SK-N-SH treated with all-trans-retinoic acid at 6 μM for 48 hours (cell line): ENCODE results near the gene TMEM229B.

Source experiments
- ATAC-seq: fragments of 200-7000 bp; cut with Tn5 transposase; 3 replicates; pipeline ENCODE4 v1.9.1; 2020; ENCODE audit warnings: mild to moderate bottlenecking, moderate library complexity
- ARNTL ChIP-seq: fragments of 450-650 bp; formaldehyde crosslinking; IDR thresholded peaks from 2 replicates; pipeline ENCODE4 v1.5.0; 2020; ENCODE audit warnings: low read depth, mild to moderate bottlenecking, moderate library complexity, borderline replicate concordance
- BACH2 ChIP-seq: fragments of 250-450 bp; sonication (Bioruptor Pico); IDR thresholded peaks from 2 replicates; pipeline ENCODE4 v1.9.0; 2021; ENCODE audit warnings: mild to moderate bottlenecking, borderline replicate concordance
- CREB5 ChIP-seq: fragments of 250-450 bp; sonication (Bioruptor Pico); IDR thresholded peaks from 2 replicates; pipeline ENCODE4 v1.5.1; 2020; ENCODE audit warnings: low read depth, mild to moderate bottlenecking, moderate library complexity
- CSDC2 ChIP-seq: fragments of 250-450 bp; sonication (Bioruptor Pico); IDR thresholded peaks from 2 replicates; pipeline ENCODE4 v1.5.0; 2020; ENCODE audit warnings: mild to moderate bottlenecking, moderate library complexity
- CSRNP3 ChIP-seq: fragments of 250-450 bp; sonication (Bioruptor Pico); IDR thresholded peaks from 2 replicates; pipeline ENCODE4 v1.5.1; 2021; ENCODE audit warnings: mild to moderate bottlenecking, moderate library complexity
- ESRRG ChIP-seq: fragments of 250-450 bp; sonication (Bioruptor Pico); IDR thresholded peaks from 2 replicates; pipeline ENCODE4 v1.6.1; 2021; ENCODE audit warnings: mild to moderate bottlenecking
- GLIS3 ChIP-seq: fragments of 250-450 bp; sonication (Bioruptor Pico); IDR thresholded peaks from 2 replicates; pipeline ENCODE4 v1.5.0; 2020; ENCODE audit warnings: mild to moderate bottlenecking, moderate library complexity
- ISL1 ChIP-seq: fragments of 250-450 bp; sonication (Bioruptor Pico); IDR thresholded peaks from 2 replicates; pipeline ENCODE4 v2.1.2; 2022; ENCODE audit warnings: mild to moderate bottlenecking, moderate library complexity
- OSR1 ChIP-seq: fragments of 250-450 bp; sonication (Bioruptor Pico); IDR thresholded peaks from 2 replicates; pipeline ENCODE4 v1.8.0; 2022; ENCODE audit warnings: moderate library complexity, mild to moderate bottlenecking, inconsistent platforms
- PATZ1 ChIP-seq: fragments of 250-450 bp; sonication (Bioruptor Pico); IDR thresholded peaks from 2 replicates; pipeline ENCODE4 v1.8.0; 2020; ENCODE audit warnings: mild to moderate bottlenecking, moderate library complexity, borderline replicate concordance
- RARB ChIP-seq: fragments of 250-450 bp; sonication (Bioruptor Pico); IDR thresholded peaks from 2 replicates; pipeline ENCODE4 v1.8.0; 2021; ENCODE audit warnings: mild to moderate bottlenecking, moderate library complexity
- TCF4 ChIP-seq: fragments of 250-450 bp; sonication (Bioruptor Pico); IDR thresholded peaks from 2 replicates; pipeline ENCODE4 v1.8.0; 2021; ENCODE audit warnings: mild to moderate bottlenecking, moderate library complexity, borderline replicate concordance
- TOX ChIP-seq: fragments of 250-450 bp; sonication (Bioruptor Pico); IDR thresholded peaks from 2 replicates; pipeline ENCODE4 v1.8.0; 2021; ENCODE audit warnings: mild to moderate bottlenecking, moderate library complexity, borderline replicate concordance
- ZFP3 ChIP-seq: fragments of 250-450 bp; sonication (Bioruptor Pico); IDR thresholded peaks from 2 replicates; pipeline ENCODE4 v1.5.0; 2020; ENCODE audit warnings: mild to moderate bottlenecking, moderate library complexity
- ZFP30 ChIP-seq: fragments of 450-650 bp; formaldehyde crosslinking; IDR thresholded peaks from 2 replicates; pipeline ENCODE4 v1.5.0; 2022; ENCODE audit warnings: mild to moderate bottlenecking, moderate library complexity
- ZNF70 ChIP-seq: fragments of 450-650 bp; formaldehyde crosslinking; IDR thresholded peaks from 2 replicates; pipeline ENCODE4 v1.5.0; 2020; ENCODE audit warnings: mild to moderate bottlenecking, moderate library complexity
- TF ChIP-seq, protein P1 (sequence below): fragments of 250-450 bp; sonication (Bioruptor Pico); IDR thresholded peaks from 2 replicates; pipeline ENCODE4 v1.8.0; 2021; ENCODE audit warnings: low read depth, mild to moderate bottlenecking, moderate library complexity, borderline replicate concordance
- TF ChIP-seq, protein P2 (sequence below): fragments of 250-450 bp; sonication (Bioruptor Pico); IDR thresholded peaks from 2 replicates; pipeline ENCODE4 v1.5.0; 2020; ENCODE audit warnings: mild to moderate bottlenecking, moderate library complexity

TMEM229B gene

GRCh38 chr14:67432050-67432564 lies 56.4 kb downstream of the TMEM229B start:
- ATAC-seq = no peak
- TF ChIP-seq TCF4 (no peak), ARNTL (CRISPR knock-in tag) (no peak), PATZ1 (CRISPR knock-in tag) (no peak), TOX (CRISPR knock-in tag) (no peak), ZFP3 (CRISPR knock-in tag) (no peak), BACH2 (CRISPR knock-in tag) (no peak), ZNF70 (CRISPR knock-in tag) (no peak)
- TF ChIP-seq, protein P1, sequence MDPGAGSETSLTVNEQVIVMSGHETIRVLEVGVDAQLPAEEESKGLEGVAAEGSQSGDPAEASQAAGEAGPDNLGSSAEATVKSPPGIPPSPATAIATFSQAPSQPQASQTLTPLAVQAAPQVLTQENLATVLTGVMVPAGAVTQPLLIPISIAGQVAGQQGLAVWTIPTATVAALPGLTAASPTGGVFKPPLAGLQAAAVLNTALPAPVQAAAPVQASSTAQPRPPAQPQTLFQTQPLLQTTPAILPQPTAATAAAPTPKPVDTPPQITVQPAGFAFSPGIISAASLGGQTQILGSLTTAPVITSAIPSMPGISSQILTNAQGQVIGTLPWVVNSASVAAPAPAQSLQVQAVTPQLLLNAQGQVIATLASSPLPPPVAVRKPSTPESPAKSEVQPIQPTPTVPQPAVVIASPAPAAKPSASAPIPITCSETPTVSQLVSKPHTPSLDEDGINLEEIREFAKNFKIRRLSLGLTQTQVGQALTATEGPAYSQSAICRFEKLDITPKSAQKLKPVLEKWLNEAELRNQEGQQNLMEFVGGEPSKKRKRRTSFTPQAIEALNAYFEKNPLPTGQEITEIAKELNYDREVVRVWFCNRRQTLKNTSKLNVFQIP = no peak

- ATAC-seq = no peak
These were observed 58.9 kb downstream of the TMEM229B start for GRCh38 chr14:67429510-67430205.

DNA sequence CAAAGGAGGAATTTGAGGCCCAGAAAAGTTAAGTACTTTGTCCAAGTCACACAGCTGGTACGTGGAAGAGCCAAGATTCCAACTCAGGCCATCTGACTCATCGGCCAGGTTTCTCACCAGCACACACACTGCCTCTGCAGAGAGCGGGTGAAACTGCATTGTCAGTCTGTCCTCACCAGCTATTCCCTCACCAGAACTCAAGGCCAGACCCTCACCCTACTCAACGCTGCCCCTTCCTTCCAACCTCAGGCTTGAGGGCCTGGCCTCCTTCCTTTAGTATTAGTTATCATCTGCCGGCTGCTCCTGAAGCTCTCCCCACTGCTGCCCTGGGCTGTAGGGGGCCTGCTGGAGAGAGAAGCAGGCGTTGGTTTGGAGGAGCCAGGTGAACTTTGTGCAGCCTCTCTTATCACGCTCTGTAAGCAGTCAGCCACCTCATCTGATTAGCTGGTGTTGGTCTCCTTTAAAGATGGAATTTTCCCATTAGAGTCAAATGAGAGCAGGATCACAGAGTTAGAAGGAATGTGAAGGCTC lies 60.0 kb downstream of the TMEM229B start:
- TF ChIP-seq TCF4 (no peak), CREB5 (CRISPR knock-in tag) (no peak), GLIS3 (CRISPR knock-in tag) (no peak)
- peak; percentile 48; the same call in 2 of the 3 replicates for ATAC-seq

More at GRCh38 chr14:67429510-67430205, 58.9 kb downstream of the TMEM229B start:
- TF ChIP-seq CSDC2 (CRISPR knock-in tag) (no peak), ZFP30 (CRISPR knock-in tag) (no peak), ISL1 (CRISPR knock-in tag) (no peak), CSRNP3 (CRISPR knock-in tag) (no peak), TOX (CRISPR knock-in tag) (no peak), TCF4 (no peak), CREB5 (CRISPR knock-in tag) (no peak), GLIS3 (CRISPR knock-in tag) (no peak), ESRRG (CRISPR knock-in tag) (no peak), RARB (no peak), OSR1 (no peak)
- TF ChIP-seq, protein P2, sequence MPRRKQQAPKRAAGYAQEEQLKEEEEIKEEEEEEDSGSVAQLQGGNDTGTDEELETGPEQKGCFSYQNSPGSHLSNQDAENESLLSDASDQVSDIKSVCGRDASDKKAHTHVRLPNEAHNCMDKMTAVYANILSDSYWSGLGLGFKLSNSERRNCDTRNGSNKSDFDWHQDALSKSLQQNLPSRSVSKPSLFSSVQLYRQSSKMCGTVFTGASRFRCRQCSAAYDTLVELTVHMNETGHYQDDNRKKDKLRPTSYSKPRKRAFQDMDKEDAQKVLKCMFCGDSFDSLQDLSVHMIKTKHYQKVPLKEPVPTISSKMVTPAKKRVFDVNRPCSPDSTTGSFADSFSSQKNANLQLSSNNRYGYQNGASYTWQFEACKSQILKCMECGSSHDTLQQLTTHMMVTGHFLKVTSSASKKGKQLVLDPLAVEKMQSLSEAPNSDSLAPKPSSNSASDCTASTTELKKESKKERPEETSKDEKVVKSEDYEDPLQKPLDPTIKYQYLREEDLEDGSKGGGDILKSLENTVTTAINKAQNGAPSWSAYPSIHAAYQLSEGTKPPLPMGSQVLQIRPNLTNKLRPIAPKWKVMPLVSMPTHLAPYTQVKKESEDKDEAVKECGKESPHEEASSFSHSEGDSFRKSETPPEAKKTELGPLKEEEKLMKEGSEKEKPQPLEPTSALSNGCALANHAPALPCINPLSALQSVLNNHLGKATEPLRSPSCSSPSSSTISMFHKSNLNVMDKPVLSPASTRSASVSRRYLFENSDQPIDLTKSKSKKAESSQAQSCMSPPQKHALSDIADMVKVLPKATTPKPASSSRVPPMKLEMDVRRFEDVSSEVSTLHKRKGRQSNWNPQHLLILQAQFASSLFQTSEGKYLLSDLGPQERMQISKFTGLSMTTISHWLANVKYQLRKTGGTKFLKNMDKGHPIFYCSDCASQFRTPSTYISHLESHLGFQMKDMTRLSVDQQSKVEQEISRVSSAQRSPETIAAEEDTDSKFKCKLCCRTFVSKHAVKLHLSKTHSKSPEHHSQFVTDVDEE (CRISPR knock-in tag) = no peak
